GM18505 (cell line): ENCODE measurements around the gene ZC3H12D.
"Not testable (repeated sequence)": the region's sequence is repeated elsewhere in the genome, so short reads cannot be mapped to it uniquely, and the experiment has no call there.

Source experiments
- ATAC-seq: cut with Tn5 transposase; IDR thresholded peaks from one replicate; pipeline ENCODE4 v1.9.1; 2021; ENCODE audit not compliant: unreplicated experiment
- POLR2A ChIP-seq: IDR thresholded peaks from 4 replicates; pipeline ENCODE4 v1.6.1; 2011; ENCODE audit warnings: borderline replicate concordance; ENCODE audit not compliant: insufficient read depth, insufficient read length; ENCODE audit errors: extremely low read depth

The ZC3H12D gene

DNA sequence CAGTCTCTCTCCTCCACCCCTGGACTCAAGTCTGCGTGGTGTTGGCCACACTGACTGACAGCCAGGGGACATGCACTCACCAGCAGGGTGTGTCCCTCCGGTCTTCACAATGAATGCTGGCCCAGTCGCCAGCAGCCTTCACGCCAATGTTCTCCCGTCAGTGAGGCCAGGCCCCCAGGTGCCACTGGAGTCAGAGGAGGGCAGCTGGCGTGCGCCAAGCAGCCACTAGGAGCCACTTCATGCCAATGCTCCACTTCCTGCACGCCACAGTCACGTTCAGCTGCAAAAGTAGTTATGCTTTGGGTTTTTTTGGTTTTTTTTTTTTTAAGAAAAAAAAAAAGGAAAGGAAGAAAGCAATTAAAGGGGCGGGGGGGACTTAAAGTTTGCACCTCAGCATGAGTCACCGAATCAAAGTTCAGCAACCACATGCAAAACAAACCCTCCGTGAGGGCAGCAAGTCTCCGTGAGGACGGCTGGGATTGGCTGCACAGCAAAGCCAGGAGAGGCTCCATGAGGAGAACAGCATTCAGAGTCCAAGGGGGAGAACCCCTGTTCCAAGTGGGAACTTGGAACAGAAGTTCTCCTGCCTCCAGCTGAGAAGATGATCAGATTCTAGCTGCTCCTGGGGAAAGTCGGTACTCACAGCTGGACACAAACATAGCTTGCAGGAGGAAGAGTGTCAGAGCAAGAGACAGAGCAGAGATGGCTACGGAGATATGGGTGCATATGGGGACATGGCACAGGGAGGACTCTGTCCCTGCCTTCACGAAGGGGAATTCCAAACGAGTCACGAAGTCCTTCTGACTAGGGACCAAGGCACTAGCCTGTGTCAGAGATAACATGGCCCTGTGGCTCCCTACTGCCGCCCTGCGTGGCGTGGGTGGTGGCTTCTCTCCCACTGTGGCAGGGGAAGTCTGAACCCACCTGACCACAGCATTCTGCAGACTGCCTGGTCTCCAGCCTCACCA lies at the start of gene ZC3H12D:
Gene ZC3H12D (minus strand): TSS at position 282 of the 968 bp plus-strand sequence. CDS start 10,471 bp downstream, outside the sequence.
- peak; percentile 55 for TF ChIP-seq POLR2A
- peak; percentile 41 for ATAC-seq

DNA sequence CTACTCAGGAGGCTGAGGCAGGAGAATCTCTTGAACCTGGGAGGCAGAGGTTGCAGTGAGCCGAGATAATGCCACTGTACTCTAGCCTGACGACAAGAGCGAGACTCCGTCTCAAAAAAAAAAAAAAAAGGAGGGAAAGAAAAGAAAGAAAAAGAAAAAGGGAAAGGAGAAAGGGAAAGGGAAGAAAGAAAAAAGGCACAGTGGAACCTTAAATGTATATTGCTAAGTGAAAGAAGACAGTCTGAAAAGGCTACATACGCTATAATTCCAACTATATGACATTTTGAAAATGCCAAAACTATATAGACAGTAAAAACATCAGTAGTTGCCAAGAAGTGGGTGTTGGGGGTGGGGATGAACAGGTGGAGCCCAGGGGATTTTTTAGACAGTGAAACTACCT lies 44.8 kb upstream of the ZC3H12D start:
- no peak for ATAC-seq
- TF ChIP-seq POLR2A = no peak

DNA sequence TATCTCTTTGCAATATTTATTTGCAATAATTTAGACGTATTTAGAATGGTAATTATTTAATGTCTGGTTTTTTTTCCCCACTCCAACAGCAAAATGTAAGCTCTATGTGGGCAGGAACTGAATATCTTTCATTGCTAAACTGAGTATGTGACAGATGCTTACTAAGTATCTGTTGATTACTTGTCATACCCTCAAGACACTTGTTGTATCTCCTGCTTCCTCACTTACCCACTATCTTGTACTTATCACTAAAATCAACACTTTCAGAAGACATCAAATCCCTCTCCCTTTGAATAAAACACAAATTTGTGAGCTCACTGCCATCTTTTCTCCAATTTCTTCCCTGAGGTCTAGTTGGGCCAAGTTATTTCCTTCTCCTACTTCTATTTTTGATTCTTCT lies 30.7 kb upstream of the ZC3H12D start:
- no peak for ATAC-seq
- no peak for TF ChIP-seq POLR2A

DNA sequence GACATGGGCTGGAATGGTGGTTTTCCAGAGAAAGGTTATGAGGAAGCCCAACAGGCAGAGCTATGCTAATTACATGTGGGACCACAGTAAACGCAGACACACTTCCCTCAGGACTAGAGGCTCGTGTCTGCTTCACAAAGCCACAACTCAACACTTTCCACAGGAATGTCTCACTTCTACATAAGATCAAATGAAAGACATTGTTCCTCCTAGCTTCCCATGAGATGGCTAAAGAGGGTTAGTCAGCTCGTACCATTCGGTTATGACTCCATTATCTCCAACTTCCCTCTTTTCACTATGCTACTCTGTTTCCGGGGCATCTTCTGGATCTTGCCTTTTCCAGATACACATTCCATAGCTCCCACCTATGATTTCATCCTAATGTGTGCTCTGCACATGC lies 29.1 kb upstream of the ZC3H12D start:
- no peak for ATAC-seq
- TF ChIP-seq POLR2A = no peak

DNA sequence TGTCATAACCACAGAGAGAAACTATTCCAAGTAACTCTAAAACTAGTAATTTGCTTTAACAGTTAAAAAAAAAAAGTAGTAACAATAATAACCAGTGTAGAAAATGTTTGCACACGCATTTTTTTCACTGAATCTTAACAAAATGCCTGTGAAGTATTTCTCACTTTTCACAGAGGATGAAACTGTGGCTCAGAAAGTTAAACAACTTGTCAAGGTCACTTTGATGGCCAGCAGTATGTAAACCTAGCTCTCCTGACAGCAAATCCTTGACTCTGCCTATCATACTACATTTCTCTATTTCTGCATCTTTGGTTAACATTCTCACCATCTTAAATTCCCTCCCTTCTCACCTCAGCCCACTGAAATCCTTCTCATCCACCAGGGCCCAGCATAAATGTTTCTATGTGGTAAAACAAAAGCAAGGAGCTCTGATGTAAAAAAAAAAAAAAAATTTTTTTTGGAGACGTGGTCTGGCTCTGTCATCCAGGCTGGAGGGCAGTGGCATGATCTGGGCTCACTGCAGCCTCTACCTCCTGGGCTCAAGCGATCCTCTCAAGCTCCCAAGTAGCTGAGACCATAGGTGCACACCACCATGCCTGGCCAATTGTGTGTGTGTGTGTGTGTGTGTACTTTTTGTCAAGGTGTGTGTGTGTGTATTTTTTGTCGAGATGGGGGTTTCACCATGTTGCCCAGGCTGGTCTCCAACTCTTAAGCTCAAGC lies 26.1 kb upstream of the ZC3H12D start:
- no peak for TF ChIP-seq POLR2A
- ATAC-seq = no peak

DNA sequence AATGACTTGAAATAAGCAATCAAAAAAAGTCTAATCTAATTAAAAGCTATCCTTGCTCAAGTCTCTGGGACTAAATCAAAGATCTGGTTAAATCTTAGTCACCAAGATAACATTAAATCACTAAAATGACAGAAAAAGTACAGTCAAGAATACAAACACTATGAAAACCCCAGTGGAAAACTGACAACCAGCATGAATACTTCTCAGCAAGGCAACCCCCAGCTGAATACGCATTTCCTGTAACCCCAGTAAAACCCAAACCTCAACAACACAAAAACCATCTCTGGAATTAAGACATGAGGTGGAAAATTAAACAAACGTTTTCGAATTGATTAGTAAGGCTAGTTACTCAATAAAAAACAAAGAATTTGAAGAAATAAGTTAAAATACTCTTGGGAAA lies 23.7 kb upstream of the ZC3H12D start:
- no peak for ATAC-seq
- no peak for TF ChIP-seq POLR2A

DNA sequence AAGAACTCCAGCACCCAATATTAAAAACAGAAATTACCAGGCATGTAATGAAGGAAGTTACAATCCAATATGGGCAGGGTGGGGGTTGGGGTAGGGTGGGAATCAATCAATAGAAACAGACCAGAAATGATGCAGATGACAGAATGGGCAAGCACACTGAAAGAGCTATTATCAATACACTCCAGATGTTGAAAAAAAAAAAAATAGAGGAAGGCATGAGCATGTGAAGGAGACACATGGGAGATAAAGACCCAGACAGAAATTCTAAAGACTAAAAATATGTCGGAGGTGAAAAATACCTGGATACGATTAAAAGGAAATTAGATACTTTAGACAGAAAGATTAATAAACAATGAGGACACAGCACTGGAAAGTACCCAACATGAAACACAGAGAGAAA lies 19.1 kb upstream of the ZC3H12D start:
- TF ChIP-seq POLR2A = no peak
- no peak for ATAC-seq

DNA sequence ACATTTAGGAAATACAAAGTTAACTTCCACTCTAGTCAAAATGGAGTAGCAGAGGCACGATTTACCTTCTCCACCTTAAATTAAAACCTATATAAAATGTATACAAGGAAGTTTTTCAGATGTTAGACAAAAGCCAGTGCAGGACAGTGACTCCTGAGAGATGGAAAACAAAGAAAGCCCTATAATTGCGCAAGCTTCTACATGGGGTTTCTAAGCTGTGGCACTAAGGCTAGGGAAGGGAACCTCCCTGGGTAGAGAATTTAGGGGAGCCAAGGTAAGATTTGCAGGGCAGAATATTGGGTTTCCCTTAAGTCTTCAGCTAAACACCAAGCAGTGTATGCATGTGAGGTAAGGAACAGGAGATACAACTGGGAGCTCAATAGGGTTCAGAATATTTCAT lies 18.5 kb upstream of the ZC3H12D start:
- ATAC-seq = no peak
- no peak for TF ChIP-seq POLR2A

DNA sequence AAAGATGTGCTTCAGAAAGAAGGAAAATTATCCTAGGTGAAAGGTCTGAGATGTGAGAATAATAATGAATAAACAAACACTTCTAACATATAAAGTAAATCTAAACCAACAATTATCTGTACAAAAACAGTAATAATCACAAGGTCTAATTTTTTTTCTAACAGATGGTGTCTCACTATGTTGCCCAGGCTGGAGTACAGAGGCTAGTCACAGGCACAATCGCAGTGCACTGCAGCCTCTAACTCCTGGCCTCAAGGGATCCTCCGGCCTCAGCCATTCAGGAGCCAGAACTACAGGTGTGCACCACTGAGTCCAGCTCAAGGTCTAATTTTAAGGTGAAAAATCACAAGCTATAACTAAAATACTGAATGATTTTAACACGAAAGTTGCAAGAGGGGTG lies 17.0 kb upstream of the ZC3H12D start:
- ATAC-seq = no peak
- TF ChIP-seq POLR2A = no peak

DNA sequence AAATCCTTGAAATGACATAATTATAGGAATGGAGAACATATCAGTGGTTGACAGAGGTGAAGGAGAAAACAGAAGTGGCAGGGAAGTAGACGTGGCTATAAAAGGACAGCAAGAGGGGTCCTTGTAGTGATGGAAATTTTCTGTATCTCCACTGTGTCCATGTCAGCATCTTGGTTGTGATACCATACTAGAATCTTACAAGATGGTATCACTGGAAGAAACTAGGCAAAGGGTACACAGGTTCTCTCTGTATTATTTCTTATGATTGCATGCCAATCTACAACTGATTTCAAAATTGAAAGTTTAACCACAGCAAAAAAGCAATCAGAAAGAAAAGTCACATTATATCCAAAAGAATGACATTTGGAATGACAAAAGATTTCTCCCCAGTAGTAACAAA lies 16.4 kb upstream of the ZC3H12D start:
- TF ChIP-seq POLR2A = no peak
- ATAC-seq = no peak

DNA sequence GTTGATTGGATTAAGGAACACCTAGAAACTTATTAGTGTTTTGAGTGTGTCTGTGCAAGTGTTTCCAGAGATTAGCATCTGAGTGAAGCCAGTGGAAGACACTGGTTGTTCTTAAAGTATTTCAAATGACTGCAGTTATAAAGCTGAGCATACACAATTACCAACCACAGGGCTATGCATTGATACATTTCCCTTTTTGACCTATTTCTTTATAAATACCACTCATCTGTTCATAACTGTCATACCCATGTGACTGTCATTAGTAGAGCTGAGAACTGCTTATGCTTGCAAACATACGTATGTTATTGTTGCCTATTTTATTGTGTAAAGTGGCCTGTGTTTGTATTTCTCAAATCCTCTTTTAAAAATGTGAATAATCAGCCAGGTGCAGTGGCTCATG lies 15.3 kb upstream of the ZC3H12D start:
- ATAC-seq = no peak
- TF ChIP-seq POLR2A = no peak

DNA sequence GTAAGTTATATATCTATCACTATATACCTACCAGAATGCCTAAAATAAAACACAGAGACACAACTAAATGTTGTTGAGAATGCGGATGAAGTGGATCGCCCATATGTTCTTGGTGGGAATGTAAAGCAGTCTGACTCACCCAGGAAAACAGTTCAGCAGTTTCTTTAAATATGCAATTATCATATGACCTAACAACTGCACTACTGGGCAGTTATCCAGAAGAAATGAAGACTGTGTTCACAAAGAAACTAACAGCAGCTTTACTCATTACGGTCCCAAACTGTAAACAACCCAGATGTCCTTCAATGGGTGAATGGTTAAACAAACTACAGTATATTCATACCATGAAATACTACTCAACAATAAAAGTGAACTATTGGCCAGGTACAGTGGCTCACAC lies 14.3 kb upstream of the ZC3H12D start:
- TF ChIP-seq POLR2A = no peak

DNA sequence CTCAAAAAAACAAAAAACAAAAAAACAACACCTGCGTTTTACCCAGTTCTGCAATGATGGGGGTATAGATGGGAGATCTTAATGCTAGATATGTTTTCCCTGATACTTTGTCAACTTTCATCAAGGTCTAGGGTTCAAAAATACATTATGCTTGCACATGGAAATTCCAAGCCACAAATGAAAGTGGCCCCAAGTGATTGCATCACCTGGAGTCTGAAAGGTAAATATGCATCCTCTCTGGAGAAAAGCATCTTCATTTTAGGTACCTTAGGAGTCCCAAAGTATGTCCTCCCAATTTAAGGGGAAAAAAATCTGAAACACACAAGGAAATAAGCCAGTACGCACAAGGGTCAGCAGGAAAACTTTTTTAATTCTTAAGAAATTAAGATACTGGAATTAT lies 12.6 kb upstream of the ZC3H12D start:
- no peak for ATAC-seq
- TF ChIP-seq POLR2A = no peak

More for the DNA sequence above, 14.3 kb upstream of the ZC3H12D start:
- ATAC-seq = no peak

DNA sequence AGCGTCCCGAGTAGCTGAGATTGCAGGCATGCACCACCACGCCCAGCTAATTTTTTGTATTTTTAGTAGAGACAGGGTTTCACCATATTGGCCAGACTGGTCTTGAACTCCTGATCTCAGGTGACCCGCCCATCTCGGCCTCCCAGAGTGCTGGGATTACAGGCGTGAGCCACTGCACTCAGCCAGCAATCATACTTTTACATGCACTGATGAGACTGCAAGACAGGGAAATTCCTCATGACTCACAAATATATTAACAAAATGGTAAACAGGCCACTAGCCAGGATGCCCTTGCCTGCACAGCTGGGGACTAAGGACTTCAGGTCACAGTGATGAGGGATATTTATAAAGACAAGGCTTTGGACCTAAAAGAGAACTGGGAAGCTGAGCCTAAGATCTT lies 11.8 kb upstream of the ZC3H12D start:
- not testable (repeated sequence) for ATAC-seq

DNA sequence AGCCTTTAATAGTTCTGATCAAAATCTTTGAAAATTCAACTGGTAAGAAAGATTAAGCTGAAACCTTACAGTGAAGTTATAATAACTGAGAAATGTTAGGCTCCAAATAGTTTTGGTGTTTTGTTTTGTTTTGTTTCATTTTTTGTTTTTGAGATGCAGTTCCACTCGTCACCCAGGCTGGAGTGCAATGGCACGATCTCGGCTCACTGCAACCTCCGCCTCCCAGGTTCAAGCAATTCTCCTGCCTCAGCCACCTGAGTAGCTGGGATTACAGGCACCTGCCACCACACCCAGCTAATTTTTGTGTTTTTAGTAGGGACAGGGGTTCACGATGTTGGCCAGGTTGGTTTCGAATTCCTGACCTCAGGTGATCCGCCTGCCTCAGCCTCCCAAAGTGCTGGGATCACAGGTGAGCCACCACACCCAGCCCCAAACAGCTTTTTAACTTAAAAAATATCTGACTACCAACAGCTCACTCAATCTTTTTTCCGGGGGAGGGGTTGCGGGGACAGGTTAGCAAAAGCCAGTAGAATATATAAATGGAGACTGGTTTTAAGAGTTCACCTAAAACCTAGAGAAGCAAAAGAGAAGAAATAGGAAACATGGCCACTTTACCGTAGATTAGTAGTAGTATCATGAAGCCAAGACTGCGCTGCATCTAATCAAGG lies 10.7 kb upstream of the ZC3H12D start:
- not testable (repeated sequence) for ATAC-seq

DNA sequence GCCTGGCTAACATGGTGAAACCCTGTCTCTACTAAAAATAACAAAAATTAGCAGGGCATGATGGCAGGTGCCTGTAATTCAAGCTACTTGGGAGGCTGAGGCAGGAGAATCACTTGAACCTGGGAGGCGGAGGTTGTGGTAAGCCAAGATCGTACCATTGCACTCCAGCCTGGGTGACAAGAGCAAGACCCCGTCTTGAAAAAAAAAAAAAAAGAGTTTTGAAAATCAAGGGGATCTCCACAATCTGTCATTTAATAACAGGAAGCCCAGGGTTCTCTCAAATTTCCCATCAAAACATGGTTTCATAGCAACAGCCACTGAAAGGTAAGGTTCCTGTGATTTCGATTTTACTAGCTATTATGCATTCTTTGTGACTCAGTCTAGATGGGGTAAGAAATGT lies 10.0 kb upstream of the ZC3H12D start:
- peak; percentile 67 for ATAC-seq
